Chondrocyte (in vitro differentiated cells): ENCODE results near the gene APBA1. TPM values are rescaled to one million over a fixed set of nuclear protein-coding genes. Genes with fewer than 3 reads are reported as not detected.

Experiments
- DNase-seq: peaks from one replicate; pipeline ENCODE4 v3.0.0; 2021; ENCODE audit warnings: mixed read lengths, low spot score
- H3K27ac Mint-ChIP-seq: one replicate; pipeline ENCODE4 v1.8.0; 2021; ENCODE audit warnings: mild to moderate bottlenecking, moderate library complexity, mixed read lengths; ENCODE audit not compliant: unreplicated experiment
- H3K27me3 Mint-ChIP-seq: 2 replicates; pipeline ENCODE4 v1.8.0; 2021; ENCODE audit warnings: low read depth, mixed read lengths
- H3K36me3 Mint-ChIP-seq: 2 replicates; pipeline ENCODE4 v1.8.0; 2021; ENCODE audit warnings: low read depth, mixed read lengths
- H3K4me1 Mint-ChIP-seq: 2 replicates; pipeline ENCODE4 v1.8.0; 2021; ENCODE audit warnings: low read depth, mild to moderate bottlenecking, mixed read lengths
- H3K4me3 Mint-ChIP-seq: one replicate; pipeline ENCODE4 v1.8.0; 2021; ENCODE audit warnings: mild to moderate bottlenecking, moderate library complexity, mixed read lengths; ENCODE audit not compliant: unreplicated experiment
- H3K9me3 Mint-ChIP-seq: 2 replicates; pipeline ENCODE4 v1.8.0; 2021; ENCODE audit warnings: low read depth, mixed read lengths
- total RNA-seq: library from RNA; stranded (reverse); gene quantifications from 3 replicates; pipeline ENCODE4 v1.2.1, GENCODE V29; 2021
- TF ChIP-seq, protein P1 (sequence below): fragments of 200-600 bp; sonication (generic); IDR thresholded peaks from 2 replicates; pipeline ENCODE4 v1.5.0; 2021; ENCODE audit warnings: antibody characterized with exemption, mild to moderate bottlenecking, moderate library complexity

APBA1 gene
- total RNA-seq, 1 donor from 2014 or later, result 12.3 TPM

DNA sequence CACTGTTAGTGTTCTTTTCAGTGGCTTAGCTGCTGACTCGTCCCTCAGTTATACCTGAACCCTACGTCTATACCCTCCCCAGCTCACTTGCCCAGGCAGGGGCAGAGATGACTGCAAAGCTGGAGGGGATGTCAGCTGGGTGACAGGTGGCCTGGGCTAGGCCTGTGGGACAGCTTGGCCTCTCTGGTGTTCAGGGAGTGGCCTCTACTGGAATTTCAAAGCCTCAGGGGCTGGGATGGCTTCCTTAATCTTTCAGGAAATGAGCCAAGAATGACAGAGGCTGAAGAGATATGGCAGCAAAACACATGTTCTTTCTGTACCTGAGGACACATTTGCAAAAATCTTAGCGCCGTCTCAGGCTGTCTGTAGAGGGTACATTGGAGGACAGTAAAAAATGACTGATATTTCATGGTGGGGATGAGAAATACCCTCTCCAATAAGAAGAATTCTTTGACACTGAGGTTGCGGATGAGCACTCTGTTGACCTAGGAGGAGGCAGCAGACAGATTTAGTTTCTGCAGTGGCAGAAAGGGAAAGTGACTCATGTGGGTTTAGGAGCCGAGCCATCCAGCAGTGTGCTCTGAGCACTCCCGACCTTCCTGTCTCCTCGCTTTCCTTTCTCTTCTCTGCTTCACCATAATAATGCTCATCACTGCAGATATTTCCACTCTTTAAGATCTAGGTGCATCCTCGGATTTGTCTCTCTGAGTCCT is 292.7 kb downstream of the APBA1 start:
- no peaks in the 10 kb centered on the region for H3K27me3 Mint-ChIP-seq
- TF ChIP-seq, protein P1, sequence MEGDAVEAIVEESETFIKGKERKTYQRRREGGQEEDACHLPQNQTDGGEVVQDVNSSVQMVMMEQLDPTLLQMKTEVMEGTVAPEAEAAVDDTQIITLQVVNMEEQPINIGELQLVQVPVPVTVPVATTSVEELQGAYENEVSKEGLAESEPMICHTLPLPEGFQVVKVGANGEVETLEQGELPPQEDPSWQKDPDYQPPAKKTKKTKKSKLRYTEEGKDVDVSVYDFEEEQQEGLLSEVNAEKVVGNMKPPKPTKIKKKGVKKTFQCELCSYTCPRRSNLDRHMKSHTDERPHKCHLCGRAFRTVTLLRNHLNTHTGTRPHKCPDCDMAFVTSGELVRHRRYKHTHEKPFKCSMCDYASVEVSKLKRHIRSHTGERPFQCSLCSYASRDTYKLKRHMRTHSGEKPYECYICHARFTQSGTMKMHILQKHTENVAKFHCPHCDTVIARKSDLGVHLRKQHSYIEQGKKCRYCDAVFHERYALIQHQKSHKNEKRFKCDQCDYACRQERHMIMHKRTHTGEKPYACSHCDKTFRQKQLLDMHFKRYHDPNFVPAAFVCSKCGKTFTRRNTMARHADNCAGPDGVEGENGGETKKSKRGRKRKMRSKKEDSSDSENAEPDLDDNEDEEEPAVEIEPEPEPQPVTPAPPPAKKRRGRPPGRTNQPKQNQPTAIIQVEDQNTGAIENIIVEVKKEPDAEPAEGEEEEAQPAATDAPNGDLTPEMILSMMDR, result no peak
- no peaks in the 10 kb centered on the region for H3K9me3 Mint-ChIP-seq
- DNase-seq, result no peak
- H3K36me3 Mint-ChIP-seq, result peaks cover 2% of the 10 kb centered on the region
- H3K4me3 Mint-ChIP-seq, result peak overlapping the region; percentile 3
- H3K27ac Mint-ChIP-seq, result peak overlapping the region; percentile 18
- peaks cover 43% of the 10 kb centered on the region for H3K4me1 Mint-ChIP-seq

DNA sequence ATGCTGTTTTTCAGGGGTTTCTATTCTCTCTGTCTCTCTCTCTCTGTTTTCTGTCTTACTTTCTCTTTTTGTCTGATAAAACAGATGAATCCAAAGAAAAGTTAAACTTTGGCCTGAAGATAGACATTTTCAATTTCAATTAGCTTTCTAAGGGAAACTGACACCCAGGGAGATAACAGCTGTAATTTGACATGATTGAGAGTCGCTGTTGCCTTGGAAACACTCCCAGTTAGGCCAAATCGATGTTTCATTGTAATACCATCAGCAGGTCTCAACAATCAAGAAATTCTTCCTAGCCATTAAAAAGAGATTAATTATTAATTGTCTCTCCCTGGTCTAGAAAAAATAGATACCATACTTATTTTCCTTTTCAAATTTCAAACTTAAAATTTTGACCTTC is 294.2 kb downstream of the APBA1 start:
- Mint-ChIP-seq H3K27me3 (no peaks in the 10 kb centered on the region), H3K36me3 (no peaks in the 10 kb centered on the region), H3K4me1 (peaks cover 43% of the 10 kb centered on the region), H3K27ac (no peak overlapping the region), H3K4me3 (no peak overlapping the region), H3K9me3 (no peaks in the 10 kb centered on the region)
- DNase-seq, result no peak
- TF ChIP-seq, protein P1, result no peak

Other genes starting within 250 kb of the APBA1 start
- 48.2 to 57.5 TPM (median 52.4 TPM) in 3 replicates for gene PTAR1, start 87.6 kb upstream of the APBA1 start, total RNA-seq
- gene CFAP95, start 148.4 kb upstream of the APBA1 start, total RNA-seq, result not detected in 3 replicates